SHP77 treated with DMSO at 0.1 percent for 48 hours (cell line): ENCODE data around the gene APLF.

ENCODE experiments used
- DNase-seq: peaks from one replicate; lab custom pipeline; 2025; lab: John Stamatoyannopoulos, UW

The APLF gene

GRCh38 chr2:68467077-68467960, at the start of gene APLF, which contains the start of gene FBXO48:
TSS of gene APLF (plus strand) at chr2:68467585. CDS start at chr2:68467732, 147 bp downstream.
TSS of gene FBXO48 (minus strand) at chr2:68467294. CDS start at chr2:68465145, 2,149 bp downstream.
- DNase-seq: peak; percentile 97

DNA sequence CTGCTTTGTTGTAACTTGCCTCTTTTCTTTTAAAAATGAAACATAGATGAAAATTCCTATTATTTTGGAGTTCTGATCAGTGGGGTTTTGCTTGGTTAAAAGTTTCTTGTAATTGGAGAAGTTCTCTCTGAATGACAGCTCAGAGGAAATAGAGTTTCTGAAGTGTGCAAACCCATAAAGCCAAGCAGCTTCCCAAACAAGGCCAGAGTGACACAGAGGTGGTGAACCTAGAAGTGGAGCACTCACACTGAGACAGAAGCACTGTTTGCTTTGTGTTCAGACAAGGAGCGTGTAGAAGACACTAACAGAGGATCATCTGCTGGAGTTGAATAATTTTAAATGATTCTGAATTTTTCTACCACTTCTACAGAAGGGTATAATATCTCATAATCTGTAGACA, 49.5 kb upstream of the APLF start:
- no peak for DNase-seq

DNA sequence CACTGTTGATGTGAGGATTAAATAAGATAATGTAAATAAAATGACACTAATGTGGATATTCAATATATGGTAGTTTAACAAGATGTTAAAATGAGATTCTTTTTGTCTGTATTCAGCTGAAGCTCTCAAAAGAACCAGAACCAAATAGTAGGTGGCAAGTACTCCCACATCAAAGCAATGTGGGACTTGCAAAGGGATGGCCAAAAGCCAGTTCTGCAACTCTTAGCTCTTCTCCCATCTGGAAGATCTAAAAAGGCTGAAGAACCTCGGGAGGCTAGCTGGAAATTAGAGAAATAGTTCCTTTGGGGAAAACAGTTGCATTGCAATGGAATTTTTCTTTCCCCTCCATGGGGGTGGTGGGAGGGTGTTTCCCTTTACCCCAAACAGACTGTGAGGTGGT, 49.0 kb upstream of the APLF start:
- no peak for DNase-seq

- DNase-seq: no peak
Observed at GRCh38 chr2:68418855-68419254, 48.5 kb upstream of the APLF start.

- DNase-seq: no peak
Observed at GRCh38 chr2:68420254-68420910, 47.0 kb upstream of the APLF start.

DNA sequence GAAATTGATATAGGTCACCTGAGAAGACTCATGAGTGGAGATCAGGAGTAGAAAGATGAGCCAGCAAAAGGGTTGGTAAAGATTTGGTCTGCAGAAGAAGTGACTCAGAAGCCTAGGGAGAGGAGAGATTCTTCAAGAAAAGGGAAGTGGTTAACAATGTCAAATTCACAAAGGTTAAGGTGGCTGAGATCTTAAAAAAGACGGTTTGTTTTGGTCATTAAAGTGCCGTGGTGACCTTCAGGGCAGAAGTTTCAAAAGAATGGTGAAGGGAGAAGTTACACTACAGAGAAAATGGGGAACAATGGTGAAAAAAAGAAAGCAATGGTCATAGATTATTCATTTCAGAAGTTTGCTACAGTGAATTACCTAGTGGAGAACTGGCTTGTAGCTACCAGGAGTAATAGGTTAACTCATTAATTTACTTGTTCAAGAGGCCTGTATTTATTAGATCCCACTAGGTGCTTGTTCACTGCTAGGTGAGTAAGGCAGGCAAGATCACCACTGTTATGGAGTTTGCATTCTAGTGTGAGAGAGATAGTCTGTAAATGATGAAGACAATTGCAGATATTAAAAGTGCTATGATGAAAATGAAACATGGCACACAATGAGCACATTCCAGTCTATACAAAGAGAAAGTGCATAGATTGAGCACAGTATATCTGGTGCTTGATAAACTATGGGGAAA, 43.3 kb upstream of the APLF start:
- DNase-seq: no peak

- DNase-seq: no peak
Observed at GRCh38 chr2:68425503-68425902, 41.9 kb upstream of the APLF start.

- DNase-seq: no peak
Observed at GRCh38 chr2:68426446-68426845, 40.9 kb upstream of the APLF start.

DNA sequence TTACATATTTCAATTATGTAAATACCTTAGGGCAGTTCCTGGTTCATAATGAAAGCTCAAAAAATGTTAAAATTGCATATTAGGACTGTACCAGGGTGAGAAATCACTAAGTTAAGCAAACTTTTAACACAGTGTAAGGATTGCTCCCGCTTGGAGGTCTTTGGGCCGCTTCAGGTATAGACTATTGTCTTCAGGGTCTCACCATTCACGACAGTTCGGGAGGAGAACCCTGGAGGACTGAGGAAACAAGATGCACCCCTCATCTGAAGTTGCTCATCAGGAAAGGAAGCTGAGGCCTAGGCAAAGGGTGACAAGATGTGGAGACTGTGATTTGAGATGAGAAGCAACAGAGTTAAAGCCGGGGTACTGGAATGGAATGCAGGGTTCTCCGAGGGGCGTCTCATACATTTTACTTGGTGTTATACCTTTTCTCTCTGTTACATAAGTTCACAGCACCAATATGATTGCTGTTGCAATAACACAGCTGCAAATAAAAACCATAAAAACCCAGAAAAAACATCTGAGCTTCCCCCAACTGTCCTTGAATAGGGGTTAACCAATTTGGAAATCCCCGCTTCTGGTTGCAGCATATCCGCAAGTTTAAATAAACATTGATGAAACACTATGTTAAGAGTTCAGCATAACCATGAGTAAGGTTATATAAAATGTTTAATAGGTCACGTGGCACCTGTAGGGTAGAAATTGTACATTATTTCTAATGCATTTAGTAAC, 40.4 kb upstream of the APLF start:
- DNase-seq: no peak

DNA sequence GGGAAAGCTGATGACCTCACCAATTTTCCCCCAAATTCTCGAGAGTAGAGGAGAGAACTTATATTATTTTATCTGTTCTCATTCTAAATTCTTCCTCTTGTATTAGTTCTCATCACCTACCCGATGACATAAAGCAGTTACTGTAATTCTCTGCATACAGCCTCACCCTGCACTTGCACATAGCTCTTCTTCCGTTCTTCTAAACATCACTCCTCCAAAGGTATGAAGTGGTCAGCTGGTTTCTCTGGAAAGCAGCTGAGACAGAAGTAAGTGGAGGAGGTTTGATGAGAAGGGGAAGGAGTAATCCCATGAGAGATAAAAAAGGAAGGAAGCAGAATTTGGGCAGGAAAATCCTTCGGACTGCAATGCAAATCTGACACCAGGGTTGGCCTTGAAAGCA, 39.3 kb upstream of the APLF start:
- DNase-seq: no peak

- no peak for DNase-seq
Observed at GRCh38 chr2:68428746-68429145, 38.6 kb upstream of the APLF start.

- DNase-seq: no peak
Observed at GRCh38 chr2:68429311-68429826, 38.0 kb upstream of the APLF start.

- no peak for DNase-seq
Observed at GRCh38 chr2:68431316-68431972, 35.9 kb upstream of the APLF start.

DNA sequence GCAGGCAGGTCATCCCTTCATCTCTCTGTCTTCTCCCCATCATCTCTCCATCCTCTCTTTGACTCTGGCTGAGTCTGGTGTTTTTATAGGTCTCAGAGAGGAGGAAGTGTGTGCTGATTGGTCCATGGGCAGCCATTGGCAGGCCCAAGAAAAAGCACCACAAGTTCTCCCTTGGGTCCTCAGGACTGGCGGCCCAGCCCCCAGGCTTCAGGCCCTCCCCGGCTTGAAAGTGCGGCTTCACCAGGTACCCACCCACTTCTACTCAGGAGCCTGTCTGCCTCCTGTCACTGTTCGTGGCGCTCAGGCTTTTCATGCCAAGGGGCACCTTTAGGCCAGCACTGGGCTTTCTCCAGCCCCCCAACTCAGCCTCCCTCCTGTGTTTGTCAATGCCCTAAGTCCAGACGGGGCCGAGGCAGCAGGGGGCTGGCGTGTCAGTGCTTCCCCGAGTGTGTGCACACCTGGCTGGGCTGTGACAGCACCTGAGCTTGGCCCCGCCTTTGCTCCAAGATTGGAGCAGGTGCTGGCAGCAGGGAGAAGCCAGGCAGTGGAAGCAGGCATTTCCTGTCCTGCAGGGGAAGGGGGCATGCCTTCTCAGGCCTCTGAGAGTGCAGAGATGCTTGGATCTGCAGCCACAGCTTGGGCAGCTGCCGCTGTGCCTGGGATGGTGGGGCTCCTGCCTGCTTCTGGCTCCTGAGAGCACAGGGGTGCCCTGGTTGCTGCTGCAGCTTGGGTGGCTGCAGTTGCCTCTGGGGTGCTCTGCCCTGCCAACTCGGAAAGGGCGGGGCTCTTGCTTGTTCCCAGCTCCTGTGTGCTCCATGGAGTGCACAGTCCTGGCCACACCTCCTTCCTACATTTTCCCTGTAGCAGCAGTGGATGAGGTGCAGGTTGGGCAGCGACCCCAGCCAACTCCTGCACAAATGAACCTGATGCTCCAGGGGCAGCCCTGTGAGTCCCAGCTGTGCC, 34.4 kb upstream of the APLF start:
- no peak for DNase-seq

DNA sequence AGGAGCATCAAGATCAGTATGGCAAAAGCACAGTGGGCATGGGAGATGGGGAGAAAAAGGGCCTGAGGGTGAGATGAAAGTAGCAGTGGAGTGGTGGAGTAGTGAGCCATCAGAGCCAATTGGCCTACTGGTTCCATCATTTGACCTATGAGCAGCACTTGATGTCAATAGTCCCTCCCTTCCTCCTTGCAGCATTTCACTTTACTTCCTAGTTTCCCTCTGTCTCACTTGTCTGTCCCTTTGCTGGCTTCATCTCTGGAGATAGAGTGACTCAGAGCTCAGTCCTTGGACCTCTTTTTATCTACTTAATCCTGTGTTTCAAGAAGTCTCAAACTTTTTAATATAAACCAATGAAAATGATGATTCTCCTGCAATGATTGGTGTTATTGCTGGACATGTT, 32.4 kb upstream of the APLF start:
- DNase-seq: no peak

DNA sequence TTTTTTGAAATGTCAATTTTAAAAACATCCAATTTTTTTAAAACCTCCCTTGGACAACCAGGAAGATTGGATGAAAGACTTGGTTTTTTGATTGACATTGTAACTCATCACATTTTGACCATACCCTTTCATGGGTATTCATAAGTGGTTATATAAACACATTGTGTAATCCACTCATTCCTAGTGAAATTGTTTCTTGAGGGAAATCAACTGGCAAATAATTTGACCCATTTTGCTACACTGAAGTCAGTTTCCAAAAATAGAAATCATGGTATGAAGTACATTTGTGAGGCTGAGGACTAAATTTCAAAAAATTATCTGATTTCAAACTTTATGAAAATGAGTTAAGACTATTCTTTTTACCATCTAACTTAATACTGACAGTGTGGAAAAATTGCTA, 31.8 kb upstream of the APLF start:
- DNase-seq: no peak

GRCh38 chr2:68436270-68436669, 31.1 kb upstream of the APLF start:
- no peak for DNase-seq

DNA sequence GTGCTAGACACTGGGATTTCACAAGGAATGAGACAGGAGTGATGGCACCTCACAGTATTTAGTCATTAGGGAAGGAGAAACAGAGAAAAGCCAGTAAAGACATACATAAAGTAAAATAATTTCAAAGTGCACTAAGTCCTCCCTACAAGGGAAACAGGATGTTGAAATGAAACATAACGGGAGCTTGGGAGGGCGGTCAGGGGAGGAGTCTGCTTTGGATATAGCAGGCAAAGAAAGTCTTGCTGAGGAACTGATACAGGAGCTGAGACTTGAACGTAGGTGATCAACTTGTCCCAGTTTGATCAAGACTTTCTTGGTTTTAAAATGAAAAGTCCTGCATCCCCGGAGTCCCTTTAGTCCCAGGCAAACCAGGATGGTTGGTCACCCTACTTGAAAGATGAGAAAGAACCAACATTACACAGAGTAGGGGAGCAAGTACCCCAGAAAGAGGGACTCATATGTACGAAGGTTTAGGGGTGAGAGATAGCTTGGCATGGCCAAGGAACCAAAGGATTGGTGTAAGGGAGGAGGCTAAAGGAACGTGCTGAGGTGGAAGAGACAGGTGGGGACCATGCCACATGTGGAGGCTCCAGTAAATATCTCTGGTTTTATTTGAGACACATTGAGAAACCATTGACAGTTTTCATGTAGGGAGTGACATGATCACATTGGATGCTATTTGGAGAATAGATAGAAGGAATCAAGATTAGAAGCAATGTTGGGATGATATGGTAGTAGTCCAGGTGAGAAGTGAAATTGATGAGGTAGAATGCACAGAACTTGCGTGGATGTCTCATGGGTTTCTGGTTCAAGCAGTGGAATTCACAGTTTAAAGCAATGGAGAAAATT, 28.7 kb upstream of the APLF start:
- DNase-seq: no peak
